Dedifferentiated amniotic fluid mesenchymal stem cell (primary cell): ENCODE data around the gene GNB2.

Experiments used
- DNase-seq: peaks from one replicate; pipeline ENCODE4 v3.0.0-alpha.2; 2016; ENCODE audit errors: extremely low spot score

Gene GNB2

DNA sequence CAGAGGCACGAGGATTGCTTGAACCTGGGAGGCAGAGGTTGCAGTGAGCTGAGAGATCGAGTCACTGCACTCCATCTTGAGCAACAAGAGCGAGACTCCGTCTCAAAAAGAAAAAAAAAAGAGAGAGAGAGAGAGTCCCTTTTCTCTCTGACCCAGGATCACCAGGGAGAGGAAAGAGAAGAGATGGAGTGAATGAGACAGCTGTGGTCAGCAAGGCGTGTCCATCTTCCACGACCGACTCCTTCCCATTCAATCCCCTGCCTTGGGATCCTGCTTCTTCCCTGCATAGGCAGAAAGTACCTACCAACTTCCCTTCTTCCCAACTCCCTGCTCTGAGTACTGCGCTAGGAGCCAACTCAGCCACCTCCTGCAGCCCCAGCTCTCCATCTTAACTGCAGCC, 54.7 kb downstream of the GNB2 start:
- no peak for DNase-seq
